Kidney epithelial cell (primary cell): ENCODE data around the gene KCNG2. TPM values are rescaled to one million over a fixed set of nuclear protein-coding genes. Genes with fewer than 3 reads are reported as not detected.

Experiments used
- DNase-seq: peaks from one replicate; pipeline ENCODE4 v3.0.0-alpha.2; 2010; ENCODE audit warnings: low read depth
- H3K27me3 ChIP-seq: 2 replicates; pipeline ENCODE4 v1.6.0; 2011; ENCODE audit warnings: low read length; ENCODE audit not compliant: control insufficient read depth, insufficient read depth
- H3K36me3 ChIP-seq: 2 replicates; pipeline ENCODE4 v1.5.1; 2011; ENCODE audit warnings: low read length; ENCODE audit not compliant: control insufficient read depth, insufficient read depth
- H3K4me3 ChIP-seq: 2 replicates; pipeline ENCODE4 v1.5.1; 2011; ENCODE audit warnings: low read depth, mild to moderate bottlenecking, control low read depth, low read length
- CTCF ChIP-seq: IDR thresholded peaks from 2 replicates; pipeline ENCODE4 v1.5.1; 2011; ENCODE audit warnings: mild to moderate bottlenecking, moderate library complexity, low read length, control low read depth, inconsistent platforms; ENCODE audit not compliant: insufficient read depth, poor library complexity, severe bottlenecking
- total RNA-seq: library from RNA; depleted of rRNA; stranded (reverse); fragments of >200 nt; gene quantifications from 2 replicates; pipeline ENCODE4 v1.2.3, GENCODE V29; 2015

Gene KCNG2
- total RNA-seq, 1 donor from 2014 or later, result not detected

- no peak for DNase-seq
- Histone ChIP-seq H3K27me3 (no peaks in the 10 kb centered on the region), H3K4me3 (no peak overlapping the region), H3K36me3 (no peaks in the 10 kb centered on the region)
- no peak for TF ChIP-seq CTCF
These were observed 150.3 kb downstream of the KCNG2 start for GRCh38 chr18:79947881-79948610.

DNA sequence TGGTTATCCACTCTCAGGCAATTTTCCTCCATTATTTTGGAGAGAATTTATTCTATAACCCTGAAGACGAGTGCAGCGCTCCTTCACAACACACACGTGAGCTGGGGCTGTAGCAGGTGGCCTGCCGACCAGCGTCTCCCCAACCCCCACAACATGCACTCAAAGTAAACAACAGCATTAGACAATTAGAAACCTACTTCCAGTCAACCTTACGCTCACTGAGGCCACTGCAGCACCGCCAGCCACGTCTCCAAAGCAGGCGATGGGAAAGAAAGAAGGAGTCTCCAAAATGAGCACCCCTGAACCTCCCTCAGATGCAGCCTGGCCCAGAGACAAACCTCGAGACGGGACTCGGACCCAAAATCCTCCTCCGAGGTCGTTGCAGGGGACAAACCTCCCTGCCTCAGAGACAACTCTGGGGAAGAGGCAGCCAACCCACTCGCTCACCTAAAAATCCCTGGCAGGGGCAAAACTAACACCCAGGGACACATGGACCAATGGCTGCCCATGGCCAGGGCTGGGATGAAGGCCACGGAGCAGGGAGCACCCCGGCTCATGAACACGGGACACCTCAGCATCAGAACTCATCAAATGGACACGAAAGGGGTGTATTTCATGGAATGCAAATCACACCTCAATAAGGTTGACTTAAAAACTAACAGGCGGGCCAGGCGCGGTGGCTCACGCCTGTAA, 151.1 kb downstream of the KCNG2 start:
- Histone ChIP-seq H3K4me3 (no peak overlapping the region), H3K36me3 (no peaks in the 10 kb centered on the region), H3K27me3 (no peaks in the 10 kb centered on the region)
- TF ChIP-seq CTCF, result no peak
- no peak for DNase-seq

Other genes starting within 250 kb of the KCNG2 start
- 29.7 and 31.6 TPM in 2 replicates for gene CTDP1, start 118.1 kb upstream of the KCNG2 start, total RNA-seq
- gene SLC66A2, start 153.7 kb downstream of the KCNG2 start, total RNA-seq, result 30.5 and 36.3 TPM in 2 replicates
- gene HSBP1L1, start 166.7 kb downstream of the KCNG2 start, total RNA-seq, result 26.4 and 29.3 TPM in 2 replicates
- 75.4 and 79.6 TPM in 2 replicates for gene TXNL4A, start 190.6 kb downstream of the KCNG2 start, total RNA-seq
- gene RBFA, start 236.5 kb downstream of the KCNG2 start, total RNA-seq, result 30.6 and 33.0 TPM in 2 replicates